Testis (tissue), 3 donors: ENCODE measurements around the gene TIPRL. TPM values are rescaled to one million over a fixed set of nuclear protein-coding genes. Genes with fewer than 3 reads are reported as not detected.

Source experiments
- DNase-seq: peaks from one replicate; pipeline ENCODE4 v3.0.0-alpha.2; 2019
- H3K27ac ChIP-seq, 2 donors: fragments of 200-600 bp; sonication (generic); one replicate each; pipeline ENCODE4 v1.5.1; 2019
- H3K27me3 ChIP-seq: fragments of 200-600 bp; sonication (generic); one replicate; pipeline ENCODE4 v1.5.1; 2019
- H3K36me3 ChIP-seq: fragments of 200-600 bp; sonication (generic); one replicate; pipeline ENCODE4 v1.5.1; 2017; ENCODE audit warnings: low read depth; ENCODE audit errors: missing control alignments
- H3K4me1 ChIP-seq: fragments of 200-600 bp; sonication (generic); one replicate; pipeline ENCODE4 v1.5.1; 2019
- H3K4me3 ChIP-seq, 2 donors: fragments of 200-600 bp; sonication (generic); one replicate each; pipeline ENCODE4 v1.5.1; 2017 to 2019
- H3K9me3 ChIP-seq: fragments of 200-600 bp; sonication (generic); one replicate; pipeline ENCODE4 v1.5.1; 2017
- CTCF ChIP-seq, 3 experiments: fragments of 450-650 bp in 2 of 3; fragments of 200-600 bp in 1 of 3; sonication (generic) in 1 of 3; IDR thresholded peaks; one replicate each; pipeline ENCODE4 v1.5.1; 2016 to 2019; ENCODE audit warnings: antibody characterized with exemption in 3 of 3, mild to moderate bottlenecking in 2 of 3, moderate library complexity in 1 of 3
- POLR2A ChIP-seq: fragments of 450-650 bp; IDR thresholded peaks from one replicate; pipeline ENCODE4 v1.6.1; 2017; ENCODE audit warnings: antibody characterized with exemption, mild to moderate bottlenecking, moderate library complexity
- WGBS, 2 donors: methylation state at CpG; one replicate each; pipeline ENCODE4 v1.1.5; 2018; 5-methylcytosine and 5-hydroxymethylcytosine counted together
- intact Hi-C: fragments of 100-400 bp; cut with DNase I; formaldehyde crosslinking; loops from one replicate; pipeline ENCODE4 v1.15.1; 2023; ENCODE audit warnings: low total_unique reads
- polyA plus RNA-seq: library from polyadenylated mRNA; stranded (reverse); fragments of 350-450 nt; fragmentation: Illumina TruSeq; extraction: RNeasy Lipid Tissue Mini Kit (QIAGEN cat#74804); gene quantifications from one replicate; pipeline ENCODE4 v1.2.3, GENCODE V29; 2014; ENCODE audit warnings: low read depth, low replicate concordance; ENCODE audit not compliant: insufficient read depth
- total RNA-seq, 2 donors: library from RNA; depleted of rRNA; stranded (reverse); fragments of >200 nt; gene quantifications; one replicate each; pipeline ENCODE4 v1.2.3, GENCODE V29; 2016

The TIPRL gene
- total and polyA plus RNA-seq, 3 donors from 2014 or later = 19.8 to 44.6 (median 23.5) TPM

GRCh38 chr1:168155910-168156309, 22.9 kb upstream of the TIPRL start:
- Histone ChIP-seq H3K4me1 (no peaks in the 10 kb centered on the region), H3K27ac (no peak overlapping the region), H3K9me3 (no peaks in the 10 kb centered on the region), H3K36me3 (no peaks in the 10 kb centered on the region), H3K4me3 (no peak overlapping the region), H3K27me3 (no peaks in the 10 kb centered on the region)
- 60 to 87% methylated on average over 4 of the region's 4 CpGs for WGBS, 2 donors
- intact Hi-C loops = no loop called here
- no peak for DNase-seq
- TF ChIP-seq POLR2A (no peak), CTCF (IDR thresholded peaks at IDR 0.05) (no peak)

GRCh38 chr1:168157638-168158037, 21.1 kb upstream of the TIPRL start:
- Histone ChIP-seq H3K4me1 (no peaks in the 10 kb centered on the region), H3K27ac (no peak overlapping the region), H3K4me3 (no peak overlapping the region), H3K27me3 (no peaks in the 10 kb centered on the region), H3K36me3 (no peaks in the 10 kb centered on the region), H3K9me3 (no peaks in the 10 kb centered on the region)
- intact Hi-C loops = no loop called here
- no peak for DNase-seq
- TF ChIP-seq CTCF (IDR thresholded peaks at IDR 0.05) (no peak), POLR2A (no peak)

GRCh38 chr1:168159251-168159650, 19.5 kb upstream of the TIPRL start:
- intact Hi-C loops = no loop called here
- Histone ChIP-seq H3K36me3 (no peaks in the 10 kb centered on the region), H3K4me3 (no peak overlapping the region), H3K27me3 (no peaks in the 10 kb centered on the region), H3K4me1 (no peaks in the 10 kb centered on the region), H3K9me3 (no peaks in the 10 kb centered on the region), H3K27ac (no peak overlapping the region)
- 46 to 70% methylated on average over 1 of the region's 1 CpG for WGBS, 2 donors
- no peak for TF ChIP-seq POLR2A
- no peak for TF ChIP-seq CTCF (IDR thresholded peaks at IDR 0.05)
- no peak for DNase-seq

GRCh38 chr1:168159979-168160378, 18.8 kb upstream of the TIPRL start:
- no peak for DNase-seq
- Histone ChIP-seq H3K27me3 (no peaks in the 10 kb centered on the region), H3K27ac (no peak overlapping the region), H3K9me3 (no peaks in the 10 kb centered on the region), H3K4me1 (no peaks in the 10 kb centered on the region), H3K36me3 (no peaks in the 10 kb centered on the region), H3K4me3 (no peak overlapping the region)
- WGBS, 2 donors = 94 to 100% methylated on average over 1 of the region's 1 CpG
- intact Hi-C loops = no loop called here
- no peak for TF ChIP-seq POLR2A
- no peak for TF ChIP-seq CTCF (IDR thresholded peaks at IDR 0.05)

GRCh38 chr1:168161459-168161858, 17.3 kb upstream of the TIPRL start:
- Histone ChIP-seq H3K9me3 (no peaks in the 10 kb centered on the region), H3K4me3 (no peak overlapping the region), H3K27ac (no peak overlapping the region), H3K27me3 (no peaks in the 10 kb centered on the region), H3K4me1 (no peaks in the 10 kb centered on the region), H3K36me3 (no peaks in the 10 kb centered on the region)
- intact Hi-C loops = no loop called here
- WGBS, 2 donors = 45 to 59% methylated on average over 2 of the region's 2 CpGs
- no peak for TF ChIP-seq POLR2A
- TF ChIP-seq CTCF (IDR thresholded peaks at IDR 0.05) = no peak
- peak; percentile 39 for DNase-seq
